MM.1S (cell line): Measurements from ENCODE around the gene SUPT3H.

Experiments
- CTCF ChIP-seq: fragments of 300-600 bp; sonication (generic); IDR thresholded peaks from 2 replicates; pipeline ENCODE4 v1.5.1; 2016; ENCODE audit warnings: antibody characterized with exemption, low read length, mixed read lengths
- EZH2 ChIP-seq: fragments of 300-600 bp; sonication (generic); optimal IDR thresholded peaks from 2 replicates; pipeline ENCODE3; 2017; ENCODE audit warnings: low read depth, mild to moderate bottlenecking, antibody characterized with exemption, low read length, mixed read lengths
- EZH2phosphoT487 ChIP-seq: fragments of 300-600 bp; sonication (generic); IDR thresholded peaks from 2 replicates; pipeline ENCODE4 v1.6.1; 2018; ENCODE audit warnings: antibody characterized with exemption, low read length

- no peak for TF ChIP-seq EZH2phosphoT487
- no peak for TF ChIP-seq CTCF
- TF ChIP-seq EZH2 = no peak
Measured at GRCh38 chr6:44797746-44798145, 580.0 kb downstream of the SUPT3H start.
